GM21367 (cell line): ENCODE results near the gene CUBN.

ENCODE experiments used
- ATAC-seq: cut with Tn5 transposase; IDR thresholded peaks from one replicate; pipeline ENCODE4 v1.9.1; 2021; ENCODE audit not compliant: unreplicated experiment

The CUBN gene

DNA sequence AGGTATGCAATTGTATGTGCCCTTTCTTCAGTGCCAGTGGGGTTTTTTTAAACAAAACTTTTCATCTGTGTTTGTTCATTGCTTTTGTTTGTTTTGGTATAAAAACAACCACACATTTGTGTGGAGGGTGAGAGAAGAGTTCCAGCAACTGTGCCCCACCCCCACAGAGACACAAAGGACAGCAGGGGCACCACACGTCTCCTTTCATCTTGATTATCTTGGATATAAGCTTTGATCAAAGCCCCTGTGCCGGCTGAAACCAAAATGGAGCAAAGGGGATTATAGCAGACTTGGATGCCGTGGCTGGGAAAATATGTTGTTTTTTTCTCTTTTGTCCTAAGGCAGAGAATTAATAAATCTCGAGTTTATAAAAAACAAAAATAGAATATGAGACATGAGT is 200.5 kb downstream of the CUBN start:
- no peak for ATAC-seq

GRCh38 chr10:16927546-16927945 is 202.1 kb downstream of the CUBN start:
- no peak for ATAC-seq

DNA sequence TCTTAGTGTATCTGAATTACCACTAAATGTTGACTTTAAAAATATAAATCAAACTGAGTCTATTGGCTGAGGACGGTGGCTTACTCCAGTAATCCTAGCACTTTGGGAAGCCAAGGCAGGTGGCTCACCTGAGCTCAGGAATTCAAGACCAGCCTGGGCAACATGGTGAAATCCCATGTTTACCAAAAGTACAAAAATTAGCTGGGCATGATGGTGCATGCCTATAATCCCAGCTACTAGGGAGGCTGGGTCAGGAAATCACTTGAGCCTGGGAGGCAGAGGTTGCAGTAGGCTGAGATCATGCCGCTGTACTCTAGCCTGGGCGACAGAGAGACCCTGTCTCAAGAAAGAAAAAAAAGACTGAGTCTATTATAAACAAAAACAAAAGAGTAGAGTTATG is 205.9 kb downstream of the CUBN start:
- ATAC-seq = no peak

GRCh38 chr10:16923309-16923708 is 206.3 kb downstream of the CUBN start:
- ATAC-seq = no peak

- ATAC-seq = no peak
Measured at GRCh38 chr10:16919121-16919982, 210.3 kb downstream of the CUBN start.

DNA sequence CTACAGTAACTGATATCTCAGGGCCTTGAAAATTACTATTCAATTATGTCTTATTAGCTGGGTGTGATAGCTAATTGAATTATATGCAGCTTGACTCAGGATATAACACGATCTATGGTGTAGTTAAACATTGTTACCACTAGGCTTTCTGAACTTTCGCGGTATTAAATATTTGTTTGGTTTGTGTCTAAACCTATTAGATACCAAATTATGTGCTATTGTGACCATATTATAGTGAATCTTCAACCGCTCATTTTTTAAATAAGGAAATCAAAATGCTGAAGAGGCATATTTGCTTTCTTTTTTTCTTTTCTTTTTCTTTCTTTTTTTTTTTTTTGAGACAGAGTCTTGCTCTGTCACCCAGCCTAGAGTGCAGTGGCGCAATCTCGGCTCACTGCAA is 213.1 kb downstream of the CUBN start:
- no peak for ATAC-seq

DNA sequence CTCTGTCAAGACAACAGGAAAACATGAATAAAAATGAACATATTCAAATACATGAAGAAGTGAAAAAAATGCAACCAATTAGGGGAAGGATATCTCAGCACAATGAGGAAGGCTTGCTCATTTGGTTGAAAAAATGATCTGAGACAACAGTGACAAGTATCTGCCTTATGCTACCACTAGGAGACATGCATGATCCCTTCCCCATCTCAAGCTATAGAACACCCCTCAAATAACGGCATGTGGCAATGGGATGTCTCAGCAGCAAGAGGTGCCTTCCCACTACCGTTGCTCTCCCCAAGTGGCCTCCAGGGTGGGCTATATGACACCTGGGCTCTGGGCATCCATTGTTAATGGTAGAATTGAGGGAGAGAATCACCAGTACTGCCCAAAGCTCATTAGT is 214.3 kb downstream of the CUBN start:
- ATAC-seq = no peak

- ATAC-seq = no peak
Measured at GRCh38 chr10:16913266-16913665, 216.3 kb downstream of the CUBN start.

- ATAC-seq = no peak
Measured at GRCh38 chr10:16910793-16911164, 218.8 kb downstream of the CUBN start.

GRCh38 chr10:16909961-16910792 is 219.4 kb downstream of the CUBN start:
- ATAC-seq = no peak

GRCh38 chr10:16909271-16909767 is 220.3 kb downstream of the CUBN start:
- no peak for ATAC-seq

DNA sequence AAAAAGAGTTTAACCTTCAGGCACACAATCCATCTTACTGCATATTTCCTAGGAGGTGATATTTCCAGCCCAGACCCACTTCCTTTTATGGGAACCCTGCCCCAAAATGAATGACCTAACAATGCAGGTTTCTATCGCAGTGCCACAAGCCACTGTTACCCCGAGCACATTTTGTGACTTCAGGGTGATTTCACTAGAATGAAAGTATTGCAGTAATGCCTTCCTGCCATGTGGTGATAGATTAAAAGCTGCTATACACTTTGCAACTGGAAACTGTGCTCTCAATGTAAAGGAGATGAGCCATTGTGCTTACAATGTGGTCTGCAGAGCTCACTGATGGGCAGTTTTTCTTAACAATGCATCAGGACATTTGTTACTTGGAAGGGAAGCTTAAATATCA is 221.9 kb downstream of the CUBN start:
- ATAC-seq = no peak

DNA sequence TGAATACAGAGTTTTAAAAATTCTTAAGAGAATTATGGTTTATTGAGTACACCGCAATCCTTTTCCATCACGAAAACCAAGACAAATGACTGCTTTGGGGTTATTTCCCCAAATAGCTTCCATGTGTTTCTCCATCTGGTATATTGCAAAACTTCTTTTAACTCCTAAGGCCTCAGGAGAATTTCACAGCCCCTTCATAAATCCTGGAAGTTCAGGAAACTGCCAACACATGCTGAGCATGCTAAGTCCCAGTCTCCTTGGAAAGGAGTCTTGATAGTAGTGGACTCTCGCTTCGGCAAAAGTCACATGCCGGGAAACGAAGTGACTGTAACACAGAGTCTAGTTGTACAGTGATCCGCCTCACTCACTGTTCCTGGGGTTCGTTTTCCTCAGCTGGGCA is 224.3 kb downstream of the CUBN start:
- no peak for ATAC-seq

DNA sequence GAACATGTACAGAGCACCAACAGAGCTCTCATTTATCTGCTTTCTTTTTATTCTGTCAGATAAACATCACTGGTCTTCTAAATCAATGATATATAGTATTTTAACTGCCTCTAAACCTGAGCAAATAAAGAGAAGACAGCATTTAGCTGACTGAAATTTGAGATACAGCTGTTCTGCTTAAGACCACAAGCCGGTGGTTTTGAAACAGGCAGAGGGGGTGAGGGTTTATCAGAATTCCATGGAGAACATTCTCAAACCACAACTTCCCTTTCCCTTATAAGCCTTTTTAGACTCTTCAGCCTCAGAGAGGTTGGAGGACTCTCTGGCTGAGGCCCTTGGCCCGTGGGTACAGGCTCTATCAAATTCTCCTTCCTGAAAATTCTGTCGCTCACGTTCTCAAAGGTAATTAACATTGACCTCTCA is 225.0 kb downstream of the CUBN start:
- no peak for ATAC-seq

DNA sequence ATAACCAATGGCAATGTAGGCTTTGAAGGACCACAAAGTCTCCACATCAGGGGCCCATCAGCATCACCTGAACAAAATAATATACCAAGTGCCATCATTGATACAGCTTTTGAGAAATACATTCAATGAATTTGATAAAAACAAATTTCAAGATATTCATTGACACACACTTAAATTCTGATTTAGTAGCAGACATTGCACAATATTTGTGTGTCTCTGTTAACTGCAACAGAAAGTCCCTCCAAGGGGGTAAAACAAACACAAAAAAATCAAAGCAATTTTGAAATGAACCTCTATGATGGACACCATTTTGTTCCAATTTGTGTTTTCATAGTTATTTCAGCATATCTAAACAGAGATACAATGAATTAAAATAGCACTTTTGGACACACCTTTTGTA is 225.6 kb downstream of the CUBN start:
- no peak for ATAC-seq

DNA sequence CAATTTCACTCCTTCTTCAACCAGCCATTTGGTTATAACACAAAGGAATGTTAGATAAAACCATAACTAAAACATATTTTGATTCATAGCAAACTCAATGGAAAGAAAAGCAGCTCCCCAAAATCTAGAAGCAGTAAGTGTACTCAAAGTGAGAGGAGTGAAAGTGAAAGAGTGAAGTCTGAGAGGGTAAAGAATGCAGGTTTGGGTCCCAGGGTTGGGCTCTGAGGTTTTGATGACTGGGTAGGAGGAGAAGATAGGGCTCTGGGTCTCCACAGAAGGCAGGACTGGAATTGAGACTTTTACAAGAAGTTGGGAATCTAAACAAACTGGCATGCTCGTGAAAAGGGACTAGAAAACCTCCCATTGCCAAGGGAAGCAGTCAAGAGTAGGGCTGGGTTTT is 227.0 kb downstream of the CUBN start:
- ATAC-seq = no peak

DNA sequence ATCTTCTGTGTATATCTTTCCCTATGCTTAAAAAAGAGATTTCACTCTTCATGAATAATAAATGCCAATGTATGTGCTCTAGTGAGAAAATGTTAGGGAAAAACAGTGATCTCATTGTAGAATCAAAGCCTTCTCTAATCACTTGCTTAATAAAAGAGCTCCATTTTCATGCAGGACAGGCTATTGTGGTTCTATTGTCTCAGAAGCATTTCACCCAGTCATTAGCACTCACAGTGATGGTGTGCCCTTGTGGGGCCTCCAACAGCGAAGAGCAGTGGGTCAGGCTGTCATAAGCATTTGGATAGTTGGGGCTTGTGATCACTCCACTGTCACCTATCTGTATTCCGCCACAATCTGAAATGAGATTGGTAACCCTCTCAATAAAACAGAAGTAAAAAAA is 228.5 kb downstream of the CUBN start:
- no peak for ATAC-seq

- ATAC-seq = no peak
Measured at GRCh38 chr10:16896993-16897392, 232.6 kb downstream of the CUBN start.

GRCh38 chr10:16894821-16895220 is 234.8 kb downstream of the CUBN start:
- ATAC-seq = no peak

DNA sequence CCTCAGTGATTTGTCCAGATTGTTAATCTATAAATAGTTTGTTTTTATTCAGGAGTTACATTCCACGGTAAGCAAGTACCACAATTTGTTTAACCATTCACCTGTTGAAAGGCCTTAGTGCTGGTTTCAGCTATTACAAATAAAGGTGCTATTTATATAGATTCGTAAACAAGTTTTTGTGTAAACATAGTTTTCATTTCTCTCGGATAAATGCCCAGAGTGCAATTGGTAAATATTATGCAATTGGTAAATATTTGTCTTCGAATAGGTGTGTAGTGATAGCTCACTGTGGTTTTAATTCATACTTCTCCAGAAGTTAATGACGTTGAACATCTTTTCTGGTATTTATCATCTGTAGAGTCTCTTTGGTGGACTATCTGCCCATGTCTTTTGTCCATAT is 235.9 kb downstream of the CUBN start:
- ATAC-seq = no peak

- no peak for ATAC-seq
Measured at GRCh38 chr10:16891375-16892313, 238.0 kb downstream of the CUBN start.
